GM21381 (cell line): ENCODE results near the gene MYOM1.
"Not testable (repeated sequence)": the region's sequence is repeated elsewhere in the genome, so short reads cannot be mapped to it uniquely, and the experiment has no call there.

Experiments
- ATAC-seq: cut with Tn5 transposase; IDR thresholded peaks from one replicate; pipeline ENCODE4 v1.9.1; 2021; ENCODE audit warnings: mild to moderate bottlenecking, moderate library complexity; ENCODE audit not compliant: unreplicated experiment

MYOM1 gene

DNA sequence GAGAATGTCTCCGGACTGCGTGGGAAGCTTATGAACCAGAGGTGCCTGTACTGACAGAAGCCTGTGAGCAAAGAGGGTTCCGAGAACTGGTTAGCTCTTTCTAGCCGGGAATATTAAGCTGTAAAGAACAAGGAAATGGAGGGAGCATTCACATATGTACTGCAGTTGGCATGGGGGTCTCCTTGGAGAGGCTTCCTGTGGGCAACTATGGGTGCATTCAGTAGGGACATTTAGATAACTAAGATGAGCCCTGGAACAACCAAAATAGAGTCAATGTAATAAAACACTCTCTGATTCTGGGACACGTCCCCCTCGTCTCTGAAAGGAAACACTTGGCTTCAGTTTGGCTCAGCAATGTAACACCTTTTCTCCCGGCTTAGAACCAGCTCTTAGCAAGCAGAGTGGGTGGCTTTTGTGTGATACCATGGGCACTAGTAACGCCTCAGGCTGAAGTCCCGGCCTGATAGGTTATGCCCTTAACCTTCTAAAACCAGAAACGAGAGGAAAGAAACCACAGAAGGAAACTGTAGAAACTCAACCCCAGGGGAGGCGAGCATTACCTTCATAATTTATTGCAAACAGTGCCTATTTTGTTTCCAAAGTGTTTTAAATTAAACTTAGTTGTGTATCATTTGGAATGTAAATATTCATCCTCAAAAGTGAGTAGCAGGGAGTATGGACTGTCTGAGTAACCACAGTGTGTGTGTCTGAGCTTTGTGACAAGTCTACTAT lies 158.0 kb downstream of the MYOM1 start:
- ATAC-seq: no peak

DNA sequence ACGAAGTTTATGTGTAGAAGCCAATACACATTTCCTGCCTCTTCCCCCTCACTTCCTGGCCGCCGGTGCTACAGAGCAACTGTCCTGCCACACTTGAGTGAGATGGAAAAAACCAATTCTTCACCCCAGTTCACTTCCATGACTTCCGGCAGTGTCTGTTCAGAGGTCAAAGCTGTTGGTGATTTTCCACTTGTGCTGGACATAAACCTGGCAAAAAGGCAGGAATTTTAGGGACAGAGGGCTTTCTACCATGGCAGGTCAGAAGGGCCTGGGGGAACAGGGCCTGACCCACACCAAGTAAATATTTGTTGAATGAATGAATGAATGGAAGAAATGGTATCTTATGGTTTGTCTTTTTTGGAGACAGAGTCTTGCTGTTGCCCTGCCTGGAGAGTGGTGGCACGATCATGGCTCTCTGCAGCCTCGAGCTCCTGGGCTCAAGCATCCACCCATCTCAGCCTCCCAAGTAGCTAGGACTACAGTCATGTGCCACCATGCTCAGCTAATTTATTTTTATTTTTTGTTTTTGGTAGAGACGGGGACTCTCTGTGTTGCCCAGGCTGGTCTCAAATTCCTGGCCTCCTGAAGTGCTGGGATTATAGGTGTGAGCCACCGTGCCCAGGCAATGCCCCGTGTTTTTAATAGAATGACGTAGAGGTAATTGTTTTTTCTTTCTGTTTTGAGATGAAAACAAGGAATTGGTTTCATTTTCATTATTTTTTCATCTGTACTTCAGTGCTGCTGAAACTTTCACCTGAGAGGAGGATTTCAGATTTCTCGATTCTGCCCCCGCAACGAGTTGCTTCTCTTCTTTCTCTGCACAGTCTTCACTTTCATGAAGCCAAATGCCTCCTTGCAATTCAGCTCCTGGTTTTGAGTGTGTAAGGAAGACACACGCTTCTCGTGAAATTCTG lies 158.8 kb downstream of the MYOM1 start:
- no peak for ATAC-seq

DNA sequence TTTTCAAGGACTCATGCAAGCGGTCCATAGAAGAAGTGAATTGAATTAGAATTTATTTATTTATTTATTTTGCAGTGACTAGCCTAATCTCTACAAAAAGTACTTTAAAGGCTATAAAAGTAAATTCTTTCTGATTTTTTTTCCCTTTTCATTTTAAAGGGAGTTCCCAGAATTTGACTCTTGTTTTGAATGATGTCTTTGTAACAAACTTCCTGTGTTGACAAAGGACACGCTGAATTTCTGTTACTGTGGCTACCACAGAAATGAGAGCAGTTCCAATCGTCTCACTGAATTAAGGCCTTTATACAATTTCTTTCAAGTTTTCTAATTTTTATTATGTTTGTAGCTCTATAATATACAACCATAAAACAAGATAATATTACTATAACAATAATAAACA lies 160.5 kb downstream of the MYOM1 start:
- ATAC-seq: no peak

DNA sequence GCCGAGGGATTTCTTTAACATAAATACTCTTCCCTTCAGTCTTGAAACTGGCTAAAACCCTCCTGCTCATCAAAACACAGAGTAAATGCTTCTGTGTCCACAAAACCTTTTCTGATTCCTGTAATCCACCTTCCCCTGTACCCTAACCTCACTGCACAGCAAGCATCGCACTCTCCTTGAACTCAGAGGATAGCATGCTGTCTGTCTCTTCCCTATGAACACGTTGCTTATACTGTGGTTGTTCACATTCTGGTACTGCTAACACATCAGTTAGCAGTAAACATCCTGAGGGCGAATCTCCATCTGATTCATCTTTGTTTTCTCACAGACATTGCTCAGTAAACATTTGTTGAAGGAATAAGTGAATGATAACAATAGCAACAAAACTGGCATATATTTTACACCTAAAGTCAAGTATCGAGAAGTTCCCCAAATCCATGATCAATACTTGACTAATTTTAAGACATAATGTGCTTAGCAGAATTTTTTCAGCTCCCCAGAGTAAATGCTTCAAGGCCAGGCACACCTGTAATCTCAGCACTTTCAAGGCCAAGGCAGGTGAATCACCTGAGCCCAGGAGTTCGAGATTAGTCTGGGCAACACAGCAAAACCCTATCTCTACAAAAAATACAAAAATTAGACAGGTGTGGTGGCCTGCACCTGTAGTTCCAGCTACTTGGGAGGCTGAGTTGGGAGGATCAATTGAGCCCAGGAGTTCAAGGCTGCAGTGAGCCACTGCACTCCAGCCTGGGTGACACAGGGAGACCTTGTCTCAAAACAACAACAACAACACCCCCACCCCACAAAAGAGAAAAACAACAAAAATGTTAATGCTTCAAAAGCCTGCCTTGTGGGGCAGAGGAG lies 161.2 kb downstream of the MYOM1 start:
- no peak for ATAC-seq

DNA sequence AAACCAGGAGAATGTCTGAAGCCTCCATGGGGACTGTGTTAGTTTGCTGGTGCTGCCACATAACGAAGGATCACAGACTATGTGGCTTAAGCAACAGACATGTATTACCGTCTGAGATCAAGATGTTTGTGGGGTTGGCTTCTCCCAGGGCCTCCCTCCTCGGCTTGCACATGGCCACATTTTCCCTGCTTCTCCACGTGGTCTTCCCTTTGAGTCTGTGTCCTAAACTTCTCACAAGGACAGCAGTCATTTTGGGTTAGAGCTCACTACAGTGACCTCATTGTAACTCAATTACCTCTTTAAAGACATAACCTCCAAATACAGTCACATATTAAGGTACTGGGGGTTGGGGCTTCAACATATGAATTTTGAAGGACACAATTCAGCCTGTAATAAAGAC lies 162.2 kb downstream of the MYOM1 start:
- ATAC-seq: no peak

DNA sequence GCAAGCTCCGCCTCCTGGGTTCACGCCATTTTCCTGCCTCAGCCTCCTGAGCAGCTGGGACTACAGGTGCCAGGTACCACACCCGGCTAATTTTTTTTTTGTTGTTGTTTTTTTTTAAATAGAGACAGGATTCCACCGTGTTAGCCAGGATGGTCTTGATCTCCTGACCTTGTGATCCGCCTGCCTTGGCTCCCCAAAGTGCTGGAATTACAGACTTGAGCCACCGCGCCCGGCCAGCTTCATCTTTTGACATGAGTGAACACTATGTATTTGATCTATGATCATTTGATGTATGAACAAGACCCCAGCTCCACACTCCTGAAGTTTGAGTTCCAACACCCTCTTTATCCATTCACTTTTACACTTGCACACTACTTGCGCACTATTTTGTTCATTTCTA lies 163.5 kb downstream of the MYOM1 start:
- ATAC-seq: no peak

DNA sequence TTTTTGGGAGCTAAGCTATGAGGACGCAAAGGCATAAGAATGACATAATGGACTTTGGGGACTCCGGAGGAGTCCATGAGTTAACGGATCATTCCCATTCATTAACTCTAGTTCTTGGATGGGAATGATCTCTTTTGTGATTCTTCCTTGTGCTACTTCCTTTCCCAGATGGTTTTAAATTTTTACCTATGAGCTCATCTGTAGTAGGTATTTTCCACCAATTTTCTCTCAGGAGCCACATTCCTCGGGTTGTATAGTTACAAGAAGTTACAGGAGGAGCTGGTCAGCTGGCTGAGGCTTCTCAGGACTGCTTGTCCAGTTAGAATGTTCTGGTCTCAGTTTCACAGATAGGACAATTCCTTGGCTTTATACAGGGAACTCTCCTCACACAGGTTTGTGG lies 164.0 kb downstream of the MYOM1 start:
- no peak for ATAC-seq

DNA sequence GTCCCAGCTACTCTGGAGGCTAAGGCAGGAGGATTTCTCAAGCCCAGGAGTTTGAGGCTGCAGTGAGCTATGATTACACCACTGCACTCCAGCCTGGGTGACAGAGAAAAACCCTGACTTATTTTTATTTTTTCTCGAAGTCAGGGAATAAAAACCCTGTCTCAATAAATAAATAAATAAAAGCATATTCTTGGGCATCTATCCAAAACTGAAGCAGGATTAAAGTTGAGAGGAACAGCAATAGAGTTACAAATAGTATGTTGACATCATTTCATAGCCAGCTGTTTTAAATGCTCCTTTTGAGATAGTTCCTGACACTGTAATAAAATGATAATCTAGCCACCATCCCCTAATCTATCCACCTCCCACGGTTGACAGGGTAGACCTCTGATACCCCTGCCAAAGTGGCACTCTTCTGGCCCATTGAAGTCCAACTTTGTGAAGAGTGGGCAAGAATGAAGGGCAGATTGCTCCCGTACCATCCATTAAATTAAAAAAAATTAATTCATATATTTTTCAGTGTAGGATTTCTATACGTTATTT lies 164.5 kb downstream of the MYOM1 start:
- ATAC-seq: no peak

DNA sequence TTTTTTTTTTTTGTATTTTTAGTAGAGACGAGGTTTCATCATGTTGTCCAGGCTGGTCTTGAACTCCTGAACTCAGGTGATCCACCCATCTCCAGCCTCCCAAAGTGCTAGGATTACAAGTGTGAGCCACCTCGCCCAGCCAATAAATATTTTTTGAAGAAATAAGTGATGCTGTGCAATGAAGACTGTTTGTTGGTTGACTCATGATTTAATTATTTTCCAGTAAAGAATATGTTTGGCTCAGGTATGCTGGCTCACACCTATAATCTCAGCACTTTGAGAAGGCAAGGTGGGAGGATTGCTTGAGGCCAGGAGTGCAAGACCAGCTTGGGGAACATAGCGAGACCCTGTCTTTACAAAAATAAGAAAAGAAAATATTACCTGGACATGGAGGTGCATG lies 165.0 kb downstream of the MYOM1 start:
- ATAC-seq: no peak

DNA sequence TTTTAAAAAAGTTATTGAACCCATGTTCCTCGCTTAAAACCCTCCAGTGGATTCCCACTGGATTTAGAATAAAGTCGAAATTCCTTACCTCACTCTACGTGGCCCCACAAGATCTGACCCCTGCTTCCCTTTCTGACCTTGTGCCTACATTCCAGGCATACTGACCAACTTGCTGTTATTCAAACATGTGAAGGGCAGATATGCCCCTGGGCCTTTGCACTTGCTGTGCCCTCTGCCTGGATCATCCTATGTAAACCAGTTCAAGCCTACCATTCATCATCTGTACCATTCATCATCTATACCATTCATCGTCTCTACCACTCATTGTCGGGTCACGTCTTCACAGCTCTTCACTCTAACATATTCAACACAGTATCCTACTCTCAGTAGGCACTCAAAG lies 165.6 kb downstream of the MYOM1 start:
- no peak for ATAC-seq

DNA sequence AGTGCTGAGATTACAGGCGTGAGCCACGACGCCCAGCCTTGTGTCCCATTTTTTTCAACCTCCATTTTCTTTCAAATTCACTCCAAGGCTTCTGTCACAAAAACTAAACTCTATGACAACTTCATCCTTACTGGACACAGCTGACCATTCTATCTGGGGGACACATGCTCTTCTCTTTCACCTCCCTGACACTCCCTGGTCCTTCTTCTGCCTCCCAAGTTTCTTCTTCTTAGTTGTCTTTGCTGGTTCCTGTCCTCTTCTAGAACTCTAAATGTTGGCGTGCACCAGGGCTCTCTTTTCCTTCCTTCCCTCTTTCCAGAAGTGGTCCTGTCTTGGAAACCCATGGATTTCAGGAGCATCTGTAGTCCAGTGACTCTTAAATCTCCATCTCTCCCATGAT lies 166.7 kb downstream of the MYOM1 start:
- no peak for ATAC-seq

DNA sequence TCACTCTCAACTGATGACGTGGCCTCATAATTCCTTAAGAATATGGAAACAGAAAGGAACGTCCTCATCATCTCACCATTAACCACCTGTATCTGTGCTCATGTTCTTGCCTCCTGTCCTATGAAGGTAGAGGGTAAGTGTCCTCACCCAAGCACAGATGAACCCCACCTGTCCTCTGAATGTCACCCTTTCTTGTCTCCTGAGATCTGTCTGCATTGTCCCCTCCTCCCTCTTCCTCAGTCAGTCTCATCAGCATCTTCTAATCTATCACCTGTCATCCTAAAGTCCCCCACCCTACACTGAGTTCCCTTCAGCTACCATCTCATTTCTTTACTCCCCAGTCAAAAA lies 167.4 kb downstream of the MYOM1 start:
- no peak for ATAC-seq

DNA sequence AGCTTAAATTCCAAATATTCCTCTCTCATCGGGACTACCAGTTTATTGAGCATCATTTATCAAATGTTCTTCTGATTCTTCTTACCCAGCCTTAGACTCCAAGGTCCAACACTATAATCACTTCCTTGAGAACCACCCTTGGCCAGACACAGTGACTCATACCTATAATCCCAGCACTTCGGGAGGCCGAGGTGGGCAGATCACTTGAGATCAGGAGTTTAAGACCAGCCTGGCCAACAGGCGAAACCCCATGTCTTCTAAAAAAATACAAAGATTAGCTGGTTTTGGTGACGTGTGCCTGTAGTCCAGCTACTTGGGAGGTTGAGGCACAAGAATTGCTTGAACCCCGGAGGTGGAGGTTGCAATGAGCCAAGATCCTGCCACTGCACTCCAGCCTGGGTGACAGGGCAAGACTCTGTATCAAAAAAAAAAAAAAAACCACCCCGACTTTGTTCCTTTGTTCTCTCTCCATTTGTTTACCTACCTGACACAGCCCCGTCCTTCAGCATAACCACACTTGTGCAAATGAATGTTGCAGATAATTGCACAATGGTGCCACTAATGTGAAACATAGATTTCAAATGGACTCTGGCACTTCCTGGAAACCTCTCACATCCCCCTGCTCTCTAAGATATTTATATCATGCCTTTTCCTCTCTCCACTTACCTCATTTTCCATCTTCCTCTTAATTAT lies 167.9 kb downstream of the MYOM1 start:
- no peak for ATAC-seq

DNA sequence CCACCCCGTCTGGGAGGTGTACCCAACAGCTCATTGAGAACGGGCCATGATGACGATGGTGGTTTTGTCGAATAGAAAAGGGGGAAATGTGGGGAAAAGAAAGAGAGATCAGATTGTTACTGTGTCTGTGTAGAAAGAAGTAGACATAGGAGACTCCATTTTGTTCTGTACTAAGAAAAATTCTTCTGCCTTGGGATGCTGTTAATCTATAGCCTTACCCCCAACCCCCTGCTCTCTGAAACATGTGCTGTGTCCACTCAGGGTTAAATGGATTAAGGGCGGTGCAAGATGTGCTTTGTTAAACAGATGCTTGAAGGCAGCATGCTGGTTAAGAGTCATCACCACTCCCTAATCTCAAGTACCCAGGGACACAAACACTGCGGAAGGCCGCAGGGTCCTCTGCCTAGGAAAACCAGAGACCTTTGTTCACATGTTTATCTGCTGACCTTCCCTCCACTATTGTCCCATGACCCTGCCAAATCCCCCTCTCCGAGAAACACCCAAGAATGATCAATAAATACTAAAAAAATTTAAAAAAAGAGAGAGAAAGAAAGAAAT lies 169.8 kb downstream of the MYOM1 start:
- not testable (repeated sequence) for ATAC-seq

DNA sequence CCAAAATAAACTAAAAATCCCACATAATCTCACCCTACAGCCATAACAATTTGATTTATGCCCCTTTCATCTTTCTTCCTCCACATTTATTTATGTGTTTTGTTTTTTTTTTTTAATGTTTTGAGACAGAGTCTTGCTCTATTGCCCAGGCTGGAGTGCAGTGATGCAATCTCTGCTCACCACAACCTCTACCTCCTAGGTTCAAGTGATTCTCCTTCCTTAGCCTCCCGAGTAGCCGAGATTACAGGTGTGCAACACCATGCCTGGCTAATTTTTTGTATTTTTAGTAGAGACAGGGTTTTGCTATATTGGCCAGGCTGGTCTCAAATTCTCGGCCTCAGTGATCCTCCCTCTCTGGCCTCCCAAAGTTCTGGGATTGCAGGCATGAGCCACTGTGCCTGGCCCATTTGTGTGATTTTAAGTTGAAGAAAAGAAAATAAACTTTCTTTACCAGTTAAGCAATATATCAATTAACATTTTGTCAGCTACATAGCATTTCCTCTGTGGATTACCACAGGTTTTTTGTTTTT lies 170.9 kb downstream of the MYOM1 start:
- ATAC-seq: no peak

DNA sequence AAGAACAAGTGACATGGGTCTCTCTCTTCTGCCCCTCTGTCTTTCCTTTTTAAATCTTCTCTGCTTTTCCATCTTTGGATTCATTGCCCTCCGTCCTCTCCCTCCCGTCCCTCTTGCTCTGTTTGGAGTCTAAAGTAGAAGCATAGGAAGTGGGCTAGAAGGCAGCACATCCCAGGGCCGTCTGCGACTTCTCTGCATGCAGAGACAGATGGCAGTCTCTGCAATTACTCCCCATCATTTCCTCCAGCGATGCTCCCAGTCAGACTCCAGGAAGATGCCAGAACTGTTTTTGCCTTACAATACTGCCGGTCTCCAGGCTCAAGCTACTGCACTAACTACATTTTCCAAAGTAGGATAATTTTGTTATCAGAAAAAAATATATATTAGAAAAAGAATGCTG lies 171.6 kb downstream of the MYOM1 start:
- ATAC-seq: no peak

DNA sequence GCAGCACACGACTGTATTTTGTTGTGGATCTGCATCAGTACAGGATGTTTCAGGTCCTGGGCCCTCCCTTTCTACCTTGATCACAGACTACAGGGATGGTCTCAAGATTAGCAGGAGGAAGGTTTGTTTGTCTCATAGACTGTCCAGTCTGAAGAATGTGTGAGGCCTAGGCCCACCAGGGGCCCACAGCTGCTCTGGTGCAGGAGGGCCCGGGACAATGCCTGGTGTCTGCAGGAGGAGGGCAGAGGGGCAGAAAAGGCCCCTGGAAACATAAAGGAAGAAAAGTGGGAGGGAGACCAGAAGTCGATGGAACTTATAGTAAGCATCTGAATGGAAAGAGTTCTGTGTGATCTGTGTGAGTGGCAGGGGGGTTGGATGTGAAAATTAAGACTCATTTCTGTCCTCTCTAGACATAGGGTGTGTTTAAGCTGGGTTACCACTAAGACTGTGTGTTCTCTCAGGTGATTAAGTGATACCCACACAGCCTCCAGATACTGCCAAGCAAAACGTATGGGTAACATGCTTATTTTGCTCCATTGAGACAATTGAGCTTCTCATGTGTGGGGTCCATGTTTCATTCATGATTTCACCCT lies 173.5 kb downstream of the MYOM1 start:
- no peak for ATAC-seq

DNA sequence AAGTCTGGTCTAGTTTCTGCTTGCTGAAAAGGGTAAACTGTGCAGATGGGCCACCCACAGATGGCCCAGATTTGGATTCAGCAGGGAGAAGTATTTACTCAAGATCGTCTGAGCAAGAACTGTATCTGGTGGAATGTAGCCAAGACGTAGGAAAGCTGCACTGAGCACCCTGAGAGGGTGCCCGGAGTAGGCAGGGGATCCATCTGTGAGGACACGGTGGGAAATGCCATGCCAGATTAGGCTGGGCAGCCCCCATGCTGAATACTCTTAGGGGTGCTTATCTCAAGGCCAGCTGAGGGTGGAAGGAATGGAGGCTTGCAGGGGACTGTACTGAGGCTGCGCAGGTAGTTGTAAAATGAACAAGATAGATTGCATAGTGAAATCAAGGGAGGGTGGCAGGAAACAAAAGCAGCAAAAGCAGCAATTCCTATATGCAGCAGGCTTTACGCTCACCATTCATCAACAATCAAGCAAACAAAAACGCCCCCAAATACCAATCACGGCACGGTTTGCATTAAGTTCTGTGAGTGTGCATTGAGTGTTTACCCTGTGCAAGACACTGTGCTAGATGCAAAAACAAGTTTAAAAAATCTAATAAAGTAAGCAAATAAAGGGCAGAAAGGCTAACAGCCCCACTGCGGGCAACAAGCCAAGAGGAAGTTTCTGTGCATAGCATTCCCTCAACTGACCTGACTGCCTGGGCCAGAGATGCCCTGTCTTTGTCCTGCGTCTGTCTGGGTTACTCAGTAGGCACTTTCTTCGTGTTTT lies 174.7 kb downstream of the MYOM1 start:
- no peak for ATAC-seq

DNA sequence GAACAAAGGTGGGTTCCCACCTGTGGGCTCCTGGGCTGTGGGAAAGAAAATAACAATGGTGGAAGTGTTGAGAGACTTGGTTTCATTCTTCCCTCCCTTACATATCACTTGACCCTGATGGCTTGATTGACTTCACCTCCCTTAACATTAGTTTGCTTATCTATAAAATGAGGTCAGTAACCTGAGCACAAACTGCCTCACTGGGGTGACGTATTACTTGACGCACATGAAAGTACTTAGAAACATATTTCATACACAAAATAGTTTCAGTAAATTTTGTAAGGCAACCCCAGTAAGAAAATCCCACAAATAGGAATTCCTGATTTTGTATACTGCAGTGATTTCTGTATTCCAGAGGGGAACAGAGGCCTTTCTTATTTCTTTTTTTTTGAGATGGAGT lies 177.4 kb downstream of the MYOM1 start:
- ATAC-seq: no peak
